Islet of Langerhans (tissue), 1 donor: ENCODE data around the gene MED7.

Experiments used
- FAIRE-seq: peaks from one replicate; lab custom pipeline; 2011; peaks lifted over from hg19 to GRCh38; lab: Jason Lieb, UNC

Gene MED7

GRCh38 chr5:157162919-157163510, 20.4 kb upstream of the MED7 start:
- FAIRE-seq, result no peak

GRCh38 chr5:157161996-157162395, 19.3 kb upstream of the MED7 start:
- FAIRE-seq, result no peak

- FAIRE-seq, result no peak
These were observed 17.3 kb upstream of the MED7 start for GRCh38 chr5:157160001-157160400.

GRCh38 chr5:157159209-157159751, 16.6 kb upstream of the MED7 start:
- no peak for FAIRE-seq

GRCh38 chr5:157157293-157157891, 14.7 kb upstream of the MED7 start:
- no peak for FAIRE-seq

GRCh38 chr5:157155297-157155696, 12.6 kb upstream of the MED7 start:
- no peak for FAIRE-seq

GRCh38 chr5:157150995-157151394, 8.3 kb upstream of the MED7 start:
- no peak for FAIRE-seq

GRCh38 chr5:157148734-157149615, 6.3 kb upstream of the MED7 start:
- FAIRE-seq, result peak; percentile 97

- FAIRE-seq, result no peak
These were observed 684 bp upstream of the MED7 start for GRCh38 chr5:157143127-157143971.

- FAIRE-seq, result no peak
These were observed 5.0 kb downstream of the MED7 start for GRCh38 chr5:157137691-157138090.

GRCh38 chr5:157132281-157132612, 10.4 kb downstream of the MED7 start:
- no peak for FAIRE-seq

- no peak for FAIRE-seq
These were observed 11.7 kb downstream of the MED7 start for GRCh38 chr5:157130925-157131324.

GRCh38 chr5:157121709-157122108, 21.0 kb downstream of the MED7 start:
- no peak for FAIRE-seq

- FAIRE-seq, result no peak
These were observed 22.6 kb downstream of the MED7 start for GRCh38 chr5:157120102-157120501.

- no peak for FAIRE-seq
These were observed 26.1 kb downstream of the MED7 start for GRCh38 chr5:157116483-157116954.

- FAIRE-seq, result no peak
These were observed 27.2 kb downstream of the MED7 start for GRCh38 chr5:157115502-157115901.

- no peak for FAIRE-seq
These were observed 27.7 kb downstream of the MED7 start for GRCh38 chr5:157115012-157115411.

GRCh38 chr5:157113002-157113401, 29.7 kb downstream of the MED7 start:
- no peak for FAIRE-seq

GRCh38 chr5:157109744-157110143, 32.9 kb downstream of the MED7 start:
- no peak for FAIRE-seq

GRCh38 chr5:157108976-157109375, 33.7 kb downstream of the MED7 start, which contains the start of gene HAVCR2:
TSS of gene HAVCR2 (minus strand) at chr5:157109044. CDS start at chr5:157108983, 61 bp downstream.
- no peak for FAIRE-seq

- no peak for FAIRE-seq
These were observed 35.2 kb downstream of the MED7 start for GRCh38 chr5:157107508-157107907.
